ENCODE data around the gene UIMC1. TPM values are rescaled to one million over a fixed set of nuclear protein-coding genes. Genes with fewer than 3 reads are reported as not detected.

UIMC1 gene
- total and polyA plus RNA-seq, 2 of the 13 experiments (the other 11 are each of a cell fraction or from before 2014, with no cell fraction given), result 18.9 to 32.7 TPM

DNA sequence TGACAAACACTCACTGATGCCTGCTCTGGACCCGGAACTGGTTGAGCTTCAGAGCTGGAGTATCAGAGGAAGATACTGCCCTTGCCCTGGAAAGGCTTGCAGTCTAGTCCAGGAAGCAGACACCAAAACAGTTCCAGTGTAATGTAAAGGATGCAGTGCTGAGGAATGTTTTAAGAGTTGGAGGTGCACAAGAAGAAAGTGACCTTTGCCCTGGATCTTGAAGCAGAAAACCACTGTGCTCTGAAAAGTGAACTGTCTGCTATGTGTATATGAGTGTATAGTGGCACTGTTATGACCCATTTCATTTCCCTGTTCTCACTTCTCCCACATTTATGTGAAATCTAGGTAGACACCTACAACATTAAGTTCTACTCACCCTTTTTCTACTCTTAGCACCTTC, 18.0 kb upstream of the UIMC1 start (continued):
- TF ChIP-seq, protein P1, sequence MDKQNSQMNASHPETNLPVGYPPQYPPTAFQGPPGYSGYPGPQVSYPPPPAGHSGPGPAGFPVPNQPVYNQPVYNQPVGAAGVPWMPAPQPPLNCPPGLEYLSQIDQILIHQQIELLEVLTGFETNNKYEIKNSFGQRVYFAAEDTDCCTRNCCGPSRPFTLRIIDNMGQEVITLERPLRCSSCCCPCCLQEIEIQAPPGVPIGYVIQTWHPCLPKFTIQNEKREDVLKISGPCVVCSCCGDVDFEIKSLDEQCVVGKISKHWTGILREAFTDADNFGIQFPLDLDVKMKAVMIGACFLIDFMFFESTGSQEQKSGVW (CRISPR knock-in tag; IDR thresholded peaks at IDR 0.05; ENCODE audit: borderline replicate concordance), result no peak
- no peak for TF ChIP-seq AKAP8 (CRISPR knock-in tag; IDR thresholded peaks at IDR 0.05)

GRCh38 chr5:177023303-177023664, 16.7 kb upstream of the UIMC1 start:
- Histone ChIP-seq H3K4me1 (ENCODE audit: insufficient read depth, low read length) (peaks cover 32% of the 10 kb centered on the region), H3K27me3 (ENCODE audit: control insufficient read depth in 1 of 2, insufficient read depth in 2 of 2, low read length in 2 of 2) (no peaks in the 10 kb centered on the region; a peak in 1 of 5 replicates), H3K4me2 (ENCODE audit: low read depth, low read length) (peak overlapping the region; percentile 91), H2AFZ (ENCODE audit: low read length) (peak overlapping the region; percentile 29), H3K27ac (ENCODE audit: extremely low read length, insufficient read depth, low read length) (peak overlapping the region; percentile 82), H3K79me2 (ENCODE audit: insufficient read depth, low read length) (peaks cover 35% of the 10 kb centered on the region), H3K9ac (ENCODE audit: insufficient read depth, low read depth, low read length) (peak overlapping the region; percentile 95), H3K36me3 (replicated peaks in 1 of 2; ENCODE audit: control insufficient read depth in 1 of 2, insufficient read depth in 2 of 2, low read length in 2 of 2) (no peaks in the 10 kb centered on the region), H4K20me1 (ENCODE audit: insufficient read depth, low read length) (no peaks in the 10 kb centered on the region), H3K4me3 (replicated peaks in 1 of 3; ENCODE audit: insufficient read depth in 1 of 3, low read depth in 2 of 3, low read length in 3 of 3) (peak overlapping the region; percentile 60 to 93 (median 91)), H3K9me3 (ENCODE audit: low read length) (no peaks in the 10 kb centered on the region)
- DNase-seq (ENCODE audit: low spot score) (peak; percentile 9), ATAC-seq (peak; percentile 22), FAIRE-seq (peak; percentile 12)
- in situ Hi-C loops (cut with HindIII; ENCODE audit: extremely low pct_ligation_motif_present, low pct_unique_long_range_greater_than_20kb) (no loop called here), intact Hi-C loops (cut with micrococcal nuclease; ENCODE audit: unreplicated experiment) (loop anchor here (2.0 kb wide), 1 partner anchor 64 kb away; the partner anchor contains the start of gene FGFR4)
- POLR2A ChIA-PET, result interaction anchor here (2.4 to 3.5 kb wide), 2 partner anchors 17 to 64 kb away, joined by 16 to 17 read pairs; partner anchors contain the start of genes FGFR4 and UIMC1
- no TSS peak for BruUV-seq (replicated peaks)
- CTCF ChIA-PET (ENCODE audit: low intra/inter-chr PET ratio, low total read pairs), result no interaction called here
- 6% methylated on average over 6 of the region's 6 CpGs for WGBS (ENCODE audit: low lambda C conversion rate)
- TF ChIP-seq, protein P2, sequence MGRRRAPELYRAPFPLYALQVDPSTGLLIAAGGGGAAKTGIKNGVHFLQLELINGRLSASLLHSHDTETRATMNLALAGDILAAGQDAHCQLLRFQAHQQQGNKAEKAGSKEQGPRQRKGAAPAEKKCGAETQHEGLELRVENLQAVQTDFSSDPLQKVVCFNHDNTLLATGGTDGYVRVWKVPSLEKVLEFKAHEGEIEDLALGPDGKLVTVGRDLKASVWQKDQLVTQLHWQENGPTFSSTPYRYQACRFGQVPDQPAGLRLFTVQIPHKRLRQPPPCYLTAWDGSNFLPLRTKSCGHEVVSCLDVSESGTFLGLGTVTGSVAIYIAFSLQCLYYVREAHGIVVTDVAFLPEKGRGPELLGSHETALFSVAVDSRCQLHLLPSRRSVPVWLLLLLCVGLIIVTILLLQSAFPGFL (CRISPR knock-in tag; IDR thresholded peaks at IDR 0.05), result no peak
- TF ChIP-seq SAP130 (CRISPR knock-in tag; IDR thresholded peaks at IDR 0.05; ENCODE audit: low read depth) (no peak), ZNF333 (CRISPR knock-in tag; IDR thresholded peaks at IDR 0.05; ENCODE audit: borderline replicate concordance) (no peak), ZNF740 (CRISPR knock-in tag; IDR thresholded peaks at IDR 0.05) (no peak), DNMT3B (CRISPR knock-in tag; conservative IDR thresholded peaks at IDR 0.05) (no peak), FOXO4 (CRISPR knock-in tag; conservative IDR thresholded peaks at IDR 0.05) (0 out of 2 replicates have a peak, but pooled peaks have one; percentile 0), ZNF432 (CRISPR knock-in tag; IDR thresholded peaks at IDR 0.05; ENCODE audit: borderline replicate concordance) (no peak), RARA (CRISPR knock-in tag; IDR thresholded peaks at IDR 0.05) (peak; percentile 75), ZNF776 (CRISPR knock-in tag; IDR thresholded peaks at IDR 0.05) (no peak)
- TF ChIP-seq, protein P3, sequence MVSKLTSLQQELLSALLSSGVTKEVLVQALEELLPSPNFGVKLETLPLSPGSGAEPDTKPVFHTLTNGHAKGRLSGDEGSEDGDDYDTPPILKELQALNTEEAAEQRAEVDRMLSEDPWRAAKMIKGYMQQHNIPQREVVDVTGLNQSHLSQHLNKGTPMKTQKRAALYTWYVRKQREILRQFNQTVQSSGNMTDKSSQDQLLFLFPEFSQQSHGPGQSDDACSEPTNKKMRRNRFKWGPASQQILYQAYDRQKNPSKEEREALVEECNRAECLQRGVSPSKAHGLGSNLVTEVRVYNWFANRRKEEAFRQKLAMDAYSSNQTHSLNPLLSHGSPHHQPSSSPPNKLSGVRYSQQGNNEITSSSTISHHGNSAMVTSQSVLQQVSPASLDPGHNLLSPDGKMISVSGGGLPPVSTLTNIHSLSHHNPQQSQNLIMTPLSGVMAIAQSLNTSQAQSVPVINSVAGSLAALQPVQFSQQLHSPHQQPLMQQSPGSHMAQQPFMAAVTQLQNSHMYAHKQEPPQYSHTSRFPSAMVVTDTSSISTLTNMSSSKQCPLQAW (CRISPR knock-in tag; IDR thresholded peaks at IDR 0.05), result no peak
- TF ChIP-seq, protein P4, sequence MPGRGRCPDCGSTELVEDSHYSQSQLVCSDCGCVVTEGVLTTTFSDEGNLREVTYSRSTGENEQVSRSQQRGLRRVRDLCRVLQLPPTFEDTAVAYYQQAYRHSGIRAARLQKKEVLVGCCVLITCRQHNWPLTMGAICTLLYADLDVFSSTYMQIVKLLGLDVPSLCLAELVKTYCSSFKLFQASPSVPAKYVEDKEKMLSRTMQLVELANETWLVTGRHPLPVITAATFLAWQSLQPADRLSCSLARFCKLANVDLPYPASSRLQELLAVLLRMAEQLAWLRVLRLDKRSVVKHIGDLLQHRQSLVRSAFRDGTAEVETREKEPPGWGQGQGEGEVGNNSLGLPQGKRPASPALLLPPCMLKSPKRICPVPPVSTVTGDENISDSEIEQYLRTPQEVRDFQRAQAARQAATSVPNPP (CRISPR knock-in tag; IDR thresholded peaks at IDR 0.05), result no peak
